Measurements from ENCODE around the gene ZNF740.

ZNF740 gene

GRCh38 chr12:53227341-53227740 lies 46.8 kb downstream of the ZNF740 start:
- TF ChIP-seq, protein P1, sequence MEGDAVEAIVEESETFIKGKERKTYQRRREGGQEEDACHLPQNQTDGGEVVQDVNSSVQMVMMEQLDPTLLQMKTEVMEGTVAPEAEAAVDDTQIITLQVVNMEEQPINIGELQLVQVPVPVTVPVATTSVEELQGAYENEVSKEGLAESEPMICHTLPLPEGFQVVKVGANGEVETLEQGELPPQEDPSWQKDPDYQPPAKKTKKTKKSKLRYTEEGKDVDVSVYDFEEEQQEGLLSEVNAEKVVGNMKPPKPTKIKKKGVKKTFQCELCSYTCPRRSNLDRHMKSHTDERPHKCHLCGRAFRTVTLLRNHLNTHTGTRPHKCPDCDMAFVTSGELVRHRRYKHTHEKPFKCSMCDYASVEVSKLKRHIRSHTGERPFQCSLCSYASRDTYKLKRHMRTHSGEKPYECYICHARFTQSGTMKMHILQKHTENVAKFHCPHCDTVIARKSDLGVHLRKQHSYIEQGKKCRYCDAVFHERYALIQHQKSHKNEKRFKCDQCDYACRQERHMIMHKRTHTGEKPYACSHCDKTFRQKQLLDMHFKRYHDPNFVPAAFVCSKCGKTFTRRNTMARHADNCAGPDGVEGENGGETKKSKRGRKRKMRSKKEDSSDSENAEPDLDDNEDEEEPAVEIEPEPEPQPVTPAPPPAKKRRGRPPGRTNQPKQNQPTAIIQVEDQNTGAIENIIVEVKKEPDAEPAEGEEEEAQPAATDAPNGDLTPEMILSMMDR (IDR thresholded peaks at IDR 0.05; ENCODE audit: low read depth, low read length): no peak
- H3K27me3 ChIP-seq: no peaks in the 10 kb centered on the region
- H3K4me1 ChIP-seq: peaks cover 16% of the 10 kb centered on the region
- H3K9me3 ChIP-seq: no peaks in the 10 kb centered on the region
- no peaks in the 10 kb centered on the region for H3K36me3 ChIP-seq
- H3K4me3 ChIP-seq (ENCODE audit: low read depth, low read length): no peak overlapping the region
- DNase-seq: no peak

DNA sequence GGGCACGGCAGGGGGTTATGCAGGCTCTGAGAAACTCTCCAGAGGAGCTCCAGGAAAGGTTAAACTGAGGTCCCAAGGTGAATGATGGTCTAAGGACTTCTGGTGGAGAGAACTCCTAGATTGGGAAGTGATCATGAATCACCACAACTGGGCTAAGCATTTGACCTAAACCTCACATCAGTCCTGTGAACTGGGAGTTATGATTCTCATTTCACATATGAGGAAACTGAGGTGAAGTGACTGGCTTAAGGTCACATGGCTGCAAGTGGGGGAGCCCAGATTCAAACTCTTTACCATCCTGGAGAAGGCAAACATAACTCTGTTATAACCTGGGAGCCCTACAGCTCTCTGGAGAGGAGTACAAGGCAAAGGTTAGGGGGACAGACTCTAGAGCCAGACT lies 47.3 kb downstream of the ZNF740 start:
- no peaks in the 10 kb centered on the region for H3K36me3 ChIP-seq
- DNase-seq: no peak
- no peaks in the 10 kb centered on the region for H3K9me3 ChIP-seq
- H3K4me1 ChIP-seq: peaks cover 17% of the 10 kb centered on the region
- TF ChIP-seq, protein P1 (IDR thresholded peaks at IDR 0.05; ENCODE audit: low read depth, low read length): no peak
- H3K27me3 ChIP-seq: no peaks in the 10 kb centered on the region
- H3K4me3 ChIP-seq (ENCODE audit: low read depth, low read length): no peak overlapping the region

GRCh38 chr12:53229454-53229853 lies 48.9 kb downstream of the ZNF740 start:
- Histone ChIP-seq H3K27me3 (no peaks in the 10 kb centered on the region), H3K36me3 (no peaks in the 10 kb centered on the region), H3K9me3 (no peaks in the 10 kb centered on the region), H3K4me3 (ENCODE audit: low read depth, low read length) (no peak overlapping the region), H3K4me1 (peaks cover 28% of the 10 kb centered on the region)
- no peak for DNase-seq
- TF ChIP-seq, protein P1 (IDR thresholded peaks at IDR 0.05; ENCODE audit: low read depth, low read length): no peak

- peaks cover 31% of the 10 kb centered on the region for H3K4me1 ChIP-seq
- H3K9me3 ChIP-seq: no peaks in the 10 kb centered on the region
- no peaks in the 10 kb centered on the region for H3K36me3 ChIP-seq
- TF ChIP-seq, protein P1 (IDR thresholded peaks at IDR 0.05; ENCODE audit: low read depth, low read length): no peak
- H3K4me3 ChIP-seq (ENCODE audit: low read depth, low read length): no peak overlapping the region
- DNase-seq: no peak
- H3K27me3 ChIP-seq: no peaks in the 10 kb centered on the region
Observed at GRCh38 chr12:53230108-53230845, 49.8 kb downstream of the ZNF740 start.

GRCh38 chr12:53231671-53231920 lies 51.1 kb downstream of the ZNF740 start:
- H3K9me3 ChIP-seq: no peaks in the 10 kb centered on the region
- peaks cover 25% of the 10 kb centered on the region for H3K4me1 ChIP-seq
- no peak for DNase-seq
- TF ChIP-seq, protein P1 (IDR thresholded peaks at IDR 0.05; ENCODE audit: low read depth, low read length): no peak
- H3K36me3 ChIP-seq: no peaks in the 10 kb centered on the region
- peak overlapping the region; percentile 58 for H3K4me3 ChIP-seq (ENCODE audit: low read depth, low read length)
- H3K27me3 ChIP-seq: no peaks in the 10 kb centered on the region

GRCh38 chr12:53231921-53232645 lies 51.6 kb downstream of the ZNF740 start, which contains the start of gene RARG:
Gene RARG (minus strand): TSS chr12:53232209. CDS start chr12:53227545, 4,664 bp downstream.
- Histone ChIP-seq H3K4me3 (ENCODE audit: low read depth, low read length) (peak within 1 kb of the TSS; percentile 64), H3K27me3 (no peaks in the 10 kb centered on the region), H3K4me1 (peaks cover 25% of the 10 kb centered on the region), H3K36me3 (no peaks in the 10 kb centered on the region), H3K9me3 (no peaks in the 10 kb centered on the region)
- TF ChIP-seq, protein P1 (IDR thresholded peaks at IDR 0.05; ENCODE audit: low read depth, low read length): no peak
- DNase-seq: peak; percentile 73

Measured in BE2C (cell line).